IgD-negative memory B cell (primary cell): ENCODE data around the gene HSF5. TPM values are rescaled to one million over a fixed set of nuclear protein-coding genes. Genes with fewer than 3 reads are reported as not detected.
A peak's percentile ranks its signal among the peaks of the same experiment; 100 is the strongest.

ENCODE experiments used
- H3K27ac Mint-ChIP-seq, 3 donors: one replicate each; pipeline ENCODE4 v1.8.0; 2020 to 2022; ENCODE audit warnings: mild to moderate bottlenecking in 3 of 3, mixed read lengths in 3 of 3, moderate library complexity in 1 of 3
- H3K27me3 Mint-ChIP-seq: one replicate; pipeline ENCODE4 v1.8.0; 2021; ENCODE audit warnings: mixed read lengths
- H3K36me3 Mint-ChIP-seq: one replicate; pipeline ENCODE4 v1.8.0; 2020; ENCODE audit warnings: mild to moderate bottlenecking, mixed read lengths
- H3K4me1 Mint-ChIP-seq, 3 donors: one replicate each; pipeline ENCODE4 v1.8.0; 2020 to 2022; ENCODE audit warnings: mixed read lengths in 3 of 3, mild to moderate bottlenecking in 1 of 3
- H3K4me3 Mint-ChIP-seq, 4 donors: one replicate each; pipeline ENCODE4 v1.8.0; 2020 to 2022; ENCODE audit warnings: mild to moderate bottlenecking in 4 of 4, mixed read lengths in 4 of 4, moderate library complexity in 3 of 4
- H3K9me3 Mint-ChIP-seq, 3 donors: one replicate each; pipeline ENCODE4 v1.8.0; 2020 to 2021; ENCODE audit warnings: mixed read lengths in 3 of 3, mild to moderate bottlenecking in 1 of 3
- polyA plus RNA-seq: library from polyadenylated mRNA; unstranded; fragments of 300-500 nt; fragmentation: Illumina TruSeq; gene quantifications from one replicate; pipeline ENCODE4 v1.2.3, GENCODE V29; 2021

Gene HSF5
- polyA plus RNA-seq, 1 donor from 2014 or later, result 1.6 TPM

GRCh38 chr17:58384897-58385296, 103.3 kb downstream of the HSF5 start:
- Mint-ChIP-seq H3K4me1 (peaks cover 14 to 21% (median 19%) of the 10 kb centered on the region in 3 donors), H3K9me3 (no peaks in the 10 kb centered on the region), H3K27ac (peak overlapping the region in 1 of 3 donors; percentile 86), H3K4me3 (no peak overlapping the region), H3K36me3 (peaks cover 4% of the 10 kb centered on the region), H3K27me3 (no peaks in the 10 kb centered on the region)

- Mint-ChIP-seq H3K27me3 (no peaks in the 10 kb centered on the region), H3K4me1 (peaks cover 14 to 21% (median 19%) of the 10 kb centered on the region in 3 donors), H3K36me3 (peaks cover 4% of the 10 kb centered on the region), H3K9me3 (no peaks in the 10 kb centered on the region), H3K27ac (peak overlapping the region in 1 of 3 donors; percentile 14), H3K4me3 (no peak overlapping the region)
These were observed 104.2 kb downstream of the HSF5 start for GRCh38 chr17:58383892-58384462.

GRCh38 chr17:58382872-58383242, 105.4 kb downstream of the HSF5 start:
- H3K9me3 Mint-ChIP-seq, result no peaks in the 10 kb centered on the region
- no peak overlapping the region for H3K27ac Mint-ChIP-seq
- H3K36me3 Mint-ChIP-seq, result peaks cover 4% of the 10 kb centered on the region
- peak overlapping the region in 2 of 4 donors; percentile 71 to 82 for H3K4me3 Mint-ChIP-seq
- H3K4me1 Mint-ChIP-seq, result peaks cover 14 to 20% (median 19%) of the 10 kb centered on the region in 3 donors
- H3K27me3 Mint-ChIP-seq, result no peaks in the 10 kb centered on the region

DNA sequence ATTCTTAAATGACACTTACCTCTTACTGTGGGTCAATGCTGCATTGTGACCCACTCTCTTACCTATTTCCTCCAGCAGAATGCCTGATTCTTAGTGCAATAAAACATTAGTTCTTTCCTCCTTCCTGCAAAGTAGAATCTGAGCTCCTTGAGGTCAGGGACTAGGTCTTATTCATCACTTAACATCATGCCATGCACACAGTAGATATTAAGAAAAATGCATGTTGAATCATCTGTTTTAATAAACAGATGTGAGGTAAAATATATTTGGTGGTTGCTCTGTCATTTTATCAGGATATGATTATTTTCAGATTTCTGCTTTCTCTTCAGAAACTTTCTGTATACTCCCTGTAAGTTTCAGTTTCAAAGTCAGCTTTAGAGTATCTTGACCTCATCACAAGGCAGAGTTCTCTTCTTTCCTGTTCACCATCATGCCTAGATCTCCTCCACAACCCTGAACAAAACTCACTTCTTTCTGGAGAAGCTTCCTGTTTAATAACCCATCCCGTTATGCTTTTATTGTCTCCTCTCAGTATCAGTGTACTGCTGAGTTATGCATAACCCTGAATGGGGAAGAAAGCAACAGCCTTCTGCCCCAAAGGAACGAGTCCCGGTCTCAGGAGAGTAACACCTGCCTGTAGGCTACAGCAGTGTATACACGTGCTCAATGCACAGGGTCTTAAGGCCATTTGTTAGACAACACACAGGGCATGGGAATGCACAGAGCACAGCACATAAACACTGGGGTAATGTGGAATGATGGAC, 105.9 kb downstream of the HSF5 start:
- Mint-ChIP-seq H3K27ac (peak overlapping the region in 2 of 3 donors; percentile 2 to 92), H3K27me3 (no peaks in the 10 kb centered on the region), H3K4me1 (peaks cover 14 to 19% (median 17%) of the 10 kb centered on the region in 3 donors)

DNA sequence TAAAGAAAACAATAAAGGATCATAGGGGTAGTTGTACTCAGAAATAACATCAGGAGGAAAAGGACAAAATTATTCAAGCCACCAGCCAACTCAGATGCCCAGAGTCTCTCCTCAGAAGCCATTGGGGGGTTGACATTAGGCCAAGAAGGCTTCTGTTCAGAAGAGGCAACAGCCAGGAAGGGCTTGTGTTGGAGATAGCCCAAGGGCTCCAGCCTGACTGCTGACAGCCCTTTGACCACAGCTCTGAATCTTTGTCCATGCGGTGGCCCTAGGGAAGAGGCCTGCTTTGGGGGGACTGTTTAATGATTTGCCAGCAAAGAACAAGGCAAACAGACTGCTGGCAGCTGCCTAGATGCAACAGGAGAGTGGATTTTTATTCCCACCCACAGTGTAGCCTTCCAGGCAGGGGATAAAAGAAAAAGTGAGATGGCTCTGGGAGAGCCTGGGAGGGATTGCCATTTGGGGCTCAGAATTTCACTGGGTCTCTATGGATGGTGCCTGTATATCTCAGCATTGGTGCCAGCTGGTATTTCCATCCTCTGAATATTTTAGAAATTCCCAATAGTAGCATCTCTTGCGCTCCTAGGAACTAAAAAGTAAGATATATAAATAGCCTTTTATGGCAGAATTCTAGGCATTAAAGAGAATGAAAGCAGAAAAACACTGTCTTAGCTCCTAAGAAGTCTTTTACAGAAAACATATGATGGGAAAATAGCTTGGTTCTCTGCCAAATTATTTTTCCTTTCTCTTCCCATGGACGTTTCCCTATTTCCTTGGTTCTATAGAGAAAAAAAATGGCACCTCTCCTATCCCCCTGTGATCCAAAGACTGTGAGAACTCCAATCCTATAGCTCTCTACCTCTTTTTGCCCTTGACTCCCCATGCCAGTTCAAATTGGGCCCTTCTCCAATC, 106.8 kb downstream of the HSF5 start:
- H3K27me3 Mint-ChIP-seq, result no peaks in the 10 kb centered on the region
- no peaks in the 10 kb centered on the region for H3K9me3 Mint-ChIP-seq
- H3K4me3 Mint-ChIP-seq, result no peak overlapping the region
- peak overlapping the region in 2 of 3 donors; percentile 2 to 92 for H3K27ac Mint-ChIP-seq
- H3K4me1 Mint-ChIP-seq, result peaks cover 14 to 19% (median 17%) of the 10 kb centered on the region in 3 donors
- peaks cover 5% of the 10 kb centered on the region for H3K36me3 Mint-ChIP-seq

More for the DNA sequence above, 105.9 kb downstream of the HSF5 start:
- Mint-ChIP-seq H3K9me3 (no peaks in the 10 kb centered on the region), H3K4me3 (peak overlapping the region in 3 of 4 donors; percentile 41 to 82 (median 71)), H3K36me3 (peaks cover 4% of the 10 kb centered on the region)

DNA sequence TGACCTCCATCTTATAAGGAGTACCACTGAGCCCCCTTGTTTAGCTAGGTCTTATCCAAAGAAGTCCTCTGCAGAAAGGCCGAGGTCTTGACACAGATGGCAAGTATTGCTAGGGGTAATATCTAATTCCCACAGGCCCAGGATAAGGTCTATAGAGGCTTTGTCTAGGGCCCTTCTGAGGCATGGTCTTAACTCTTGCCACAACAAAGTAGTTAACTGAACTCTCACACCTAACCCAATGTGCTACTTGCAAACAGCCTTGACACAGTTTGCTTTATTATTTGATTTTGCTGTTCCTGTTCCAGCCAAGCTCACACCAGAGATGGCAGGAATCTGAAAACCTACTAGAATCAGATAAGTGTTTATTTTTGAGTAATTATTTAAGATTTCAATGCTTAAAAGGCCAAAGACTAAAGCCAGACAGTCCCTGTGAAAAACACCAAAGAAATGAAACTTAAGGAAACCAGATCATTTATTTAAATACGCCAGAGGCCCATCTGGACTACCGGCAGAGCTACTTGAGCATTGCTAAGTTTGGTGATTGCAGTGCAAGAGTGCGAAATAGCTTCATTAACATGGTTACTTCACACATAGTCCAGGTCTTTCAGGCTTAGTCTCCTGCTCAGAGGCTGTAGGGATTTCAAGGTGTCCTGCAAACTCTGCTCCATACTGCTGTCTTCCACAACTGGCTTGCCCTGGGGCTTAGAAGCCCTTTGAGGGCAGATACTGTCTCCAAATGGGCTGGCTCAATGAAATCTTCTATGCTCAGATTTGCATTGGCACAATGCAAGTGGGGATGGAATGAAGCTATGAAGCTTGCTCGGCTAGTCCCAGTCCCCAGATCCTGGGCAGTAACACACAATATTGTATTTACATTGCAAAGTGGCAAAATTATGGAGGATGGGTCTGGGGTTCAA, 107.7 kb downstream of the HSF5 start:
- peaks cover 14 to 19% (median 17%) of the 10 kb centered on the region in 3 donors for H3K4me1 Mint-ChIP-seq
- no peaks in the 10 kb centered on the region for H3K9me3 Mint-ChIP-seq
- H3K4me3 Mint-ChIP-seq, result no peak overlapping the region
- peaks cover 5% of the 10 kb centered on the region for H3K36me3 Mint-ChIP-seq
- H3K27me3 Mint-ChIP-seq, result no peaks in the 10 kb centered on the region
- peak overlapping the region in 1 of 3 donors; percentile 32 for H3K27ac Mint-ChIP-seq

DNA sequence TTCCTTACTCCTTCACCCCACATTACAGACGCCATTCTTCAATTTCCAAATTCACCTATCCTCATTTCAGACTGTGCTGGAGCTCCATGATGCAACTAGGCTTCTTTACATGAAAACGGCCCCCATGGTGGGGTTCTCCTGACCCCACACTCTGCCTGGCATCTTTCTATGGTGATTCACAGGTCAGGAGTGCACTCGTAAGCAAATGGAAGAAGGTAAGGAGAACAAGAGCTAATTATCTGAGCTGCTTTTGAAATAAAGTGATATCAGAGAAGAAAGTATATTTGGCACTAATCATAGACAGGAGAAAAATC, 108.7 kb downstream of the HSF5 start:
- Mint-ChIP-seq H3K4me3 (peak overlapping the region in 1 of 4 donors; percentile 52), H3K9me3 (no peaks in the 10 kb centered on the region), H3K4me1 (peaks cover 10 to 14% (median 12%) of the 10 kb centered on the region in 3 donors), H3K27me3 (no peaks in the 10 kb centered on the region), H3K27ac (peak overlapping the region in 1 of 3 donors; percentile 16), H3K36me3 (peaks cover 7% of the 10 kb centered on the region)

DNA sequence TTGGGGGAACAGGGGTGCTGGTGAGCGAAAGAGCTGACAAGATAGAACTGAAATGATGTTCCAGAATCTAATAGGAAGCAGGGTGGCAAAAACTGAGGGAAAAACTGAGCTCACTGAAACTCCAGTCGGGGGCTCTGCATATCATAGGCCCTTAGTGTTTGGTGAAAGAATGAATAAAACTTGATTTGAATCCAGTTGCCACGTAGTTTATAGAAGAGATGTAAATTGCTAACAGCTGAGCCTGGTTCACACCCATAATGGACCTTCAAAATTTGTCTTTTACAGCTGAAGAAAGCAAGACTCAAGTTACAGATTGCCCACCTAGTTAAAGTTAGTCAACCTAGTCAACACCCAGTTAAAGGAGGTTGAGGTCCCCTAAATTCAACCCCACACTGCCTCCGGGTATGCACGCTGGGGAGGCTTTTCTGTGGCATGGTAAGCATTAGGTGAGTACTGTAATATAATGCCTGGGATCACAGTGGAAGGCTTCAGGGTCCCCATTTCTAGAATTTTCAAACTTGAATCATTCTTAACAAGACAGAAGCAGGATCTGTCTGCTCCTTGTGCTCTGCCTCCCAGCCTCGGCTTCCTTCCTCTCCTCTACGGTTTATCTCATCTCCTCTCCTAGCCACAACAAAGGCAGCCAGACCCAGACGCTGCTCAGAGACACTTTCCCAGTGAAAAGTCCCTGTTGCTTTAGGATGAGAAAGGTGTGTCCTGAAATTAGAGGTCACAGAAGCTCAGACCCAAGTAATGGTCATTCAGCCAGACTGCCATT, 109.3 kb downstream of the HSF5 start:
- H3K27me3 Mint-ChIP-seq, result no peaks in the 10 kb centered on the region
- peak overlapping the region in 1 of 3 donors; percentile 16 for H3K27ac Mint-ChIP-seq
- no peaks in the 10 kb centered on the region for H3K9me3 Mint-ChIP-seq
- H3K4me3 Mint-ChIP-seq, result peak overlapping the region in 1 of 4 donors; percentile 52
- peaks cover 10 to 14% (median 12%) of the 10 kb centered on the region in 3 donors for H3K4me1 Mint-ChIP-seq
- H3K36me3 Mint-ChIP-seq, result peaks cover 7% of the 10 kb centered on the region

GRCh38 chr17:58377661-58378060, 110.5 kb downstream of the HSF5 start:
- no peak overlapping the region for H3K4me3 Mint-ChIP-seq
- H3K27ac Mint-ChIP-seq, result no peak overlapping the region
- no peaks in the 10 kb centered on the region for H3K9me3 Mint-ChIP-seq
- peaks cover 9 to 10% (median 10%) of the 10 kb centered on the region in 3 donors for H3K4me1 Mint-ChIP-seq
- peaks cover 9% of the 10 kb centered on the region for H3K36me3 Mint-ChIP-seq
- H3K27me3 Mint-ChIP-seq, result no peaks in the 10 kb centered on the region

DNA sequence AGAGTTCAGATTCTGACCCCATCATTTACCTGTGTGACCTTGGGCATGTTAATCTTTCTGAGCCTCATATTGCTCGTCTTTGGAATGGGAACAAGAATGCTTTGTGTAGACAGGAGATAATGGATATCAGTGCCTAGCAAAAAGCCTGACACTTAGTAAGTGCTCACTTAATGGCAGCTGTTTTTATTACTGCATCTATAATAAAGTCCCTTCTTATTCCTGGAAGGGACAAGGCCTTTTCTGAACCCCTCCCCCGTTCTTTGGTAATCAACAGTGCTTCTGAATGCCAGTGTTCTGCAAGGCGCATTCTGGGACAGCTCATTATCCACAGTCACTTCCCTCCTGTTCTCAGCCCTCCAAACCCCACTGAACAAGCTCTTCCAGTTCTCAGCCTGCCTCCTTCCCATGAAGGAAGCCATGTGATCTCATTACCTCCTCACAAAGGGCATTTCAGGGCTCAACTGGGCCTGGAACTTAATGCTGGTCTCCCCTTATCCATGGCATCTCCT, 111.1 kb downstream of the HSF5 start:
- H3K27ac Mint-ChIP-seq, result no peak overlapping the region
- H3K9me3 Mint-ChIP-seq, result no peaks in the 10 kb centered on the region
- H3K4me1 Mint-ChIP-seq, result peaks cover 4 to 6% (median 5%) of the 10 kb centered on the region in 3 donors
- H3K4me3 Mint-ChIP-seq, result no peak overlapping the region
- H3K27me3 Mint-ChIP-seq, result no peaks in the 10 kb centered on the region
- peaks cover 9% of the 10 kb centered on the region for H3K36me3 Mint-ChIP-seq

DNA sequence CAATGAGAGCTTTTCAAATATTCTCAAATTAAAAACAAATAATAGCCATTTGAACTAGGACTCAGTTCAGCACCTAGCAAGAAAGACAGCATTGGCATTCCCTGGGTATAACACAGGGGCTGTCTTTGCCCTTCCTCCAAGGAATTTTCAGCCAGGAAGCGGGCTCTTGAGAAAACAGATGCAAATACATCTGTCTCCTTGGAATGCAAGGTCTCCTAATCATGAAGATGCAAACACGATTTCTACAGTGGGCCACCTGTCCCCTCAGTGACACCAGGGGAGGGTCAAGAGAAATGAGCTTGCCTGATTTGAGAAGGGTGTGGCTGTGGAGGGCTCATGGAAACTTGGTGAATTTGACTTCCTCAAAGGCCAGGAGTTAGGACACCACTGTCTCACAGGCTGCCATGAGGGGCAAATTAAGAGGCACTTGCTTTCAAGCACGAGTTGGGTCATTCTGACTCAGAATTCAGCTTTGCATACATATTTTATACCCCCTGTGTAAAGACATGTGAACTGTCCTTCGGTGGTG, 111.7 kb downstream of the HSF5 start:
- Mint-ChIP-seq H3K4me3 (no peak overlapping the region), H3K9me3 (no peaks in the 10 kb centered on the region), H3K27ac (no peak overlapping the region), H3K36me3 (peaks cover 9% of the 10 kb centered on the region), H3K27me3 (no peaks in the 10 kb centered on the region), H3K4me1 (peaks cover 0 to 2% (median 0%) of the 10 kb centered on the region in 3 donors)

- peaks cover 0 to 2% (median 2%) of the 10 kb centered on the region in 3 donors for H3K4me1 Mint-ChIP-seq
- no peaks in the 10 kb centered on the region for H3K27me3 Mint-ChIP-seq
- no peak overlapping the region for H3K4me3 Mint-ChIP-seq
These were observed 112.4 kb downstream of the HSF5 start for GRCh38 chr17:58375811-58376210.

DNA sequence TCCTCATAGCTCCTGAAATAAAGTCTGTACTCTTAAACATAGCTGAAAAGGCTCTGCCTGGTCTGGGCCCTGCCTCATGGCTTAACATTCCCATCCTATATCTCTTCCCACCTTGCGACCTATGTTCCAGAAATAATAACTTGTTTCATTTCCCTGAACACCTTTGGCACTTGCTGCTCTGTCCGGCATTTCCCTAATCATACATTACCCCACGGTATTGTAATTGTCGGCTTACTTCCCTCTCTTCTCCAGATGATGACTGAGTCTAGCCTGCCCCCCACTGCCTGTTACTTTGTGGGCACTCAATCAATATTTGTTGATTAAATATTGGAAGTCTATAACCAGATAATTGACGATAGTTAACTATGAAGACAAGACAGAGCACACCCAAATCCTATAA, 113.0 kb downstream of the HSF5 start:
- Mint-ChIP-seq H3K9me3 (no peaks in the 10 kb centered on the region), H3K36me3 (peaks cover 5% of the 10 kb centered on the region), H3K27ac (no peak overlapping the region), H3K4me1 (peaks cover 4 to 6% (median 5%) of the 10 kb centered on the region in 3 donors), H3K27me3 (no peaks in the 10 kb centered on the region), H3K4me3 (no peak overlapping the region)

More at GRCh38 chr17:58375811-58376210, 112.4 kb downstream of the HSF5 start:
- Mint-ChIP-seq H3K36me3 (peaks cover 7% of the 10 kb centered on the region), H3K9me3 (no peaks in the 10 kb centered on the region), H3K27ac (no peak overlapping the region)
